Fibroblast of gingiva (primary cell): ENCODE data around the gene MCC.

Source experiments
- DNase-seq: peaks from one replicate; pipeline ENCODE4 v3.0.0-alpha.2; 2011; ENCODE audit warnings: low read depth

MCC gene

DNA sequence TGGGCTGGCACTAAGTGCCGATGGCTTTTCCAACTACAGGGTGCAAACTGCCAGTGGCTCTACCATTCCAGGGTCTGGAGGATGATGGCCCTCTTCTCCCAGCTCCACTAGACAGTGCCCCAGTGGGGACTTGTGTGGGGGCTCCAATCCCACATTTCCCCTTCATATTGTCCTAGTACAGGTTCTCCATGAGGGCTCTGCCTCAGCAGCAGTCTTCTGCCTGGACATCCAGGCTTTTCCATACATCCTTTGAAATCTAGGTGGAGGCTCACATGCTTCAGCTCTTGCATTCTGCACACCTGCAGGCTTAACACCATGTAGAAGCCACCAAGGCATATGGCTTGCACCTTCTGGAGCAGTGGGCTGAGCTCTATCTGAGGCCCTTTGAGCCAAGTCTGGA is 123.8 kb downstream of the MCC start:
- no peak for DNase-seq

DNA sequence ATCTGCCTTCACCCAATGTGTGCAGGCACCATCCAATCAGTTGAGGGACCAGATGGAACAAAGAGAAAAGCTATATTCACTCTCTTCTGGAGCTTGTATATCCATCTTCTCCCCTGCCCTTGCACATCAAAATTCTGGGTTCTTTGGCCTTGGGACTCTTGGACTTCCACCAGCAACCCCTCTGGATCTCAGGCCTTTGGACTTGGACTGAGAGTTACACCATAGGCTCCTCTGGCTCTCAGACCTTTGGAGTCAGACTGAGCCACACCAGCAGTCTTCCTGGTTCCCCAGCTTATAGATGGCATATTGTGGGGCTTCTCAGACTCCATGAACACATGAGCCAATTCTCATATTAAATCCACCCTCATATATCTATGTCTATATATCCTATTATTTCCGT is 126.6 kb downstream of the MCC start:
- DNase-seq: no peak

DNA sequence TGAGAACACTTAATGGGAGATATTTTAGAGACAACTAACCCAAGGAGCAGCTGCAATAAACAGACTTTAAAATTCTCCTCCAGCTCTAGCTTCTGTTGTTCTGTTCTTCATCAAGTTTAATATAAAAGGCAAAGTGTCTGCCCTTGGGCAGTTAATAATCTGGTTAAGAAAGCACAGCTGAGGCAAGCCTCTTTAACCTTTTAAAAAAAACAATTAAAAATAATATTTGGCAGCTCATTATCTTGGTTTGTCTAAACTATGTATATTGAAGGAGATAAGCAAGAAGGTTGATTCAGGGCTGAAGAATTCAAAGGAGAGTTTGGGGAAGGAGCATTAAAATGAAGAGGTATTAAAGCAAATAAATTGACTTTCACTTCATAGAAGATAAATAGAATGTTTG is 128.8 kb downstream of the MCC start:
- DNase-seq: no peak

DNA sequence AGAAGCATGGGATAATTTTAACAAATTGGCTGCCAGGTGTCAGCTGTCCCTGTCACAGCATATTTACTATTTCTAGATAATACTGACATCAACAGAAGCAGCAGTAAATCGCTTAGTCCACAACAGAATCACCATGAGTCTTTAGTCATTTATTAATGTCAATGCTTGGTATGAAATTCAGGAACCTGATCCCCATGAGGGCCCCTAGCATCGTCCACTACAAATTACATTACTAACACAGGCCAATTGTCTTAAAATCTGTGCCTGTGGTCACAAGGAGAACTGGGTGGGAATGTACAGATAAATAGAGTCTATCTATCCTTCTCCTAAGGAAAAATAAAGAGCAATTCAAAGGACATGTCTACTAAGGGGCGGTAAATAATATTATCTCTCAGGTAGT is 129.6 kb downstream of the MCC start:
- DNase-seq: no peak

DNA sequence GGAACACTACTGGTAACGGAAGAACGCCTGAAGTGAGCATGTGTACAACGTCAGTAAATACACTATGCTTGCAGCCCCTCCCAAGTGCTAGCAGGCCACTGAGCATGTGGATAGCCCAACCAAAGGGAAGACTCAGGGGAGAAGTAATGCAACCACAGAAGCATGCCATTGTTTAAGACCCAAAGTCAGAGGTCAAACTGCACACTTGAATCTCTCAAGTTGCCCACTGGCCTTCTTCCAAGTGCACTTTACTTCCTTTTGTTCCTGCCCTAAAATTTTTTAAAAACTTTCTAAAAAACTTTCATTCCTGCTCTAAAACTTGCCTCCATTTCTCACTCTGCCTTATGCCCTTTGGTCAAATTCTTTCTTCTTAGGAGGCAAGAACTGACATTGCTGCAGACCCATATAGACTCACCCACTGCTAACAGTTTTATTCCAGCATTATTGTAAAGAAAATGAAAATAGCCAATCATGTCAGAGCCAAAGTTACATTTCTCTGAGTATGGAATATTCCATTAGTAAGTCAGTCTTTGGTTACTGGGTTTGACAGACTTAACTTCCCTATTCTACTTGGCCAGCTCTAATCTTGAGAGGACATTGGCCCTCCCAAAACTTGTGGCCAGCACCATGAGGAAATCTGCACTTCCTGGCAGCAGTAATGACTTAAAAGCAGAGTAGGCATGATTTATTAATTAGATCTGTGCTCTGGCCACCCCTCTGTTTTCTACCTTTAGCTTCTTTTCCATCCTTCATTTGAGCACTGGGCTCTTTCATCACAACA is 130.4 kb downstream of the MCC start:
- no peak for DNase-seq

DNA sequence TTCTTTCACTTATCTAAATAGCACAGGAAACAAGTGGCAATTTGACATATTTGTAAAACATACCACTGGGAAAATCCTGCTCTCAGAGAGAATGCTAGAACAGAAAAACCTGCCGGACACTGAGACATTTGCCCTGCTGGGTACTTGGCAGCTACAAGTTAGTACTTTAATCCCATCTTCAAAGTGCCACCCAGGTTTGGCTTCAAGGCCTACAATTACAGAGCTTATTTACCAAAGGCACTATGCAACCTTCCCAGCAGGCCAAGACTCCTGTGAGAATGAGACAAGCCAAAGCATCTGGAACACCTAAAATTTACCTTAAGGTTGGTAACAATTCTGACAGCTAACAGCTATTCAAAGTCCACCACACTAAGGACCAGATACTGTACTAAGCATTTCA is 131.8 kb downstream of the MCC start:
- DNase-seq: no peak

DNA sequence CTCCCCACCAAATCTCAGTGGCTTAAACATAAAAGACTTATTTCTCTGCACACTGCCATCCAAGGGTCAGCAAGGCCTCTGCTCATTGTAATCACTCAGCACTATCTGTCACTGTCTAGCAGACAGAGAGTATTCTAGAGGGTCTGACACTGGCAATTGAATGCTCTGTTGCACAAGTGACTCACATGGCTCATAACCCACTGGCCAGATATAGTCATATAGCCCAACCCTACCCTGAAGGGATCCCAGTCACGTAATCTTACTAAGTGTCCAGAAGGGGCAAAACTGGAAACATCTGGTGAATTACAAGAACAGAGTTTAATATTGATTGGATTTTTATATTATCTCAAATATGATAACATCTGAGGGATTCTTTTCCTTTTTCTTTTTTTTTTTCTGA is 134.2 kb downstream of the MCC start:
- no peak for DNase-seq

DNA sequence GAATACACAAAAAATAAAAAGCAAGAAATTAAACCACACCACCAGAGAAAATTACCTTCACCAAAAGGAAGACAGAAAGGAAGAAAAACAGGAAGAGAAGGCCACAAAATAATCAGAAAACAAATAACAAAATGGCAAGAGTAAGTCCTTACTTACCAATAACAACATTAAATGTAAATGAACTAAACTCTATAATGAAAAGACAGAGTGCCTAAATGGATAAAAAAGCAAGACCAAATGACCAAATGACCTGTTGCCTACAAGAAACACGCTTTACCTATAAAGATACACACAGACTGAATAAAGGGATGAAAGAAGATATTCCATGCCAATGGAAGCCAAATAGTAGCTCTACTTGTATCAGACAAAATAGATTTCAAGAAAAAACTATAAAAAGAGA is 140.7 kb downstream of the MCC start:
- DNase-seq: no peak

DNA sequence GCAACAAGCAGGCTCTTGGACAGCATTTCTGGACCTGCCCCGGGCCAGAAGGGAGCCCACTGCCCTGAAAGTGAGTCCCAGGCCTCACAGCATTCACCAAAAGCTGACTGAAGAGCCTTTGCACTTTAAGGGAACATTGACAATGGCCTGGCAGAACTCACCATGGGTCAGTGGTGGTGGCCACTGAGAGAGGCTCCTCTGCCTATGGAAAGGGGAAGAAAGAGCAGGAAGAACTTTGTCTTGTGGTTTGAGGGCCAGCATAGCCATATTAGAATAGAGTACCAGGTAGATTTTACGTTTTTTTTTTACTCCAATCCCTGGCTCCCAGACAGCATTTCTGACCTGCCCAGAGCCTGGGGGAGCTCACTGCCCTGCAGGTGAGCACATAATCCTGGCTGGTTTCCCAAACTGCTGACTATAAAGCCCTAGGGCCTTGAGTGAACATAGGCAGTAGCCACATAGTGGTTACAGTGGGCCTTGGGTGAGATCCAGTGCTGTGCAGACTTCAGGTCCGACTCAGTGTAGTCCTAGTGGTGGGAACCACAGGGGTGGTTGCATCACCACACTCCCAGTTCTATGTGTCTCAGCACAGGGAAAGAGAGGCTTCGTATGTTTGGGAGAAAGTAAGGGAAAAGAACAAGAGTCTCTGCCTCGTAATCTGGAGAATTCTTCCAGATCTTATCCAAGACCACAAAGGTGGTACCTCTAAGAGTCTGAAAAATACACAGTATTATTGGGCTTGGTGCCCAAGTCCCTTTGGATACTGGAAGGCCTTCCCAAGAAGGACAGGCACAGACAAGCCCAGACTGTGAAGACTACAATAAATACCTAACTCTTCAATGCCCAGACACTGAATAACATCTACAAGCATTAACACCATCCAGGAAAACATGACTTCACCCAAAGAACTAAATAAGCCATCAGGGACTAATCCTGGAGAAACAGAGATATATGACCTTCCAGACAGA is 143.0 kb downstream of the MCC start:
- DNase-seq: no peak

DNA sequence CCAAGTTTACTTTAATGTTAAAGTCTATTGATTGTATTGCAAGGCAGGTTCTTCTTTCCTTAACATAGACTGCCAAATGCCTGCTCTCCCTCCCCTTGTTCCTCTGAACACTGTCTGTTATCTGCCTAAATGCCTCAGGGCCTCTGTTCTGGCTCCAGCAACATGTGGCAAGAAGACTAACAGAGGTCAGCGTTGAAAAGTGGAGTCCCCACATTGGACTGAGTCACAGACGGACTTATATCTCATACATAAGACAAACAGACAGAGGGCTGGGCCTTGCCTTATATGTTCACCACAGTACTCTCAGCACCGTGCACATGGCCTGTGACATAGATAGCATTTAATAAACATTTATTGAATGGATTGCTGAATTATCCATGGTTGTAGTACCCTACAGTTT is 144.9 kb downstream of the MCC start:
- no peak for DNase-seq

DNA sequence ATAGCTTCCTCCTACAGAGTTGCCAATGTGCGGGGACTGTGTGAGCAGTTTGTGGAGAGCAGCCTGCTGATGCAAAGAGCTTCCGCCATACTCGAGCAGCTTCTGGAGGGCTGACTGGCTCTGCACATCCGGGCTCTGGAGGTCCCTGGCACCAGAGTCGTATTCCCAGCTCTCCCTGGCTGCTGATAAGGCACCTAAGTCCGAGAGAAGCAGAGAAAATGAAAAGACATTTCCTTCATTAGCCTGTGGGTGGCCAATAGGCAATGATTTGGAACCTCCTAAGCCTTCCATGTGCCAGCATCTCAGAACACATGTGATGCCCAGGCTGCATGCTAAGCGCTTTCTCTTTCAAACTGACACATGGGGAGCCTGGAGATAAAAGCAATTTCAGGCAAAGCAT is 147.7 kb downstream of the MCC start:
- no peak for DNase-seq

DNA sequence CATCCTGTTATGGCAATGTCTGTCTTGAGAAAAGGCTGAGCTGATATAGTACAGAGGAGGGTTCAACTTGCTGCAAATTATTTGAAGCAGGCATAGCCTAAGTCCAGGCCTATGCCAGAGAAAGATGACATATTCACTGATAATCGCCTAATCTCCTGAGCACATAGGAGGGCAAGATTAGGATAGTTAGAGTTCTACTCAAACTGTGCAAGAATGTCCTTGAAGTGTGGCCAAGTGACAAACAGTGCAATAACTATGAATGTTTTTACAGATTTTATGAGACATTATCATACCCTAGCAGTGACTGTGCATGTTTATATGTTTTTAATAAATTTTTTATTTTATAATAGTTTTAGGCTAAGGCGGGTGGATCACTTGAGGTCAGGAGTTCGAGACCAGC is 149.6 kb downstream of the MCC start:
- peak; percentile 58 for DNase-seq

DNA sequence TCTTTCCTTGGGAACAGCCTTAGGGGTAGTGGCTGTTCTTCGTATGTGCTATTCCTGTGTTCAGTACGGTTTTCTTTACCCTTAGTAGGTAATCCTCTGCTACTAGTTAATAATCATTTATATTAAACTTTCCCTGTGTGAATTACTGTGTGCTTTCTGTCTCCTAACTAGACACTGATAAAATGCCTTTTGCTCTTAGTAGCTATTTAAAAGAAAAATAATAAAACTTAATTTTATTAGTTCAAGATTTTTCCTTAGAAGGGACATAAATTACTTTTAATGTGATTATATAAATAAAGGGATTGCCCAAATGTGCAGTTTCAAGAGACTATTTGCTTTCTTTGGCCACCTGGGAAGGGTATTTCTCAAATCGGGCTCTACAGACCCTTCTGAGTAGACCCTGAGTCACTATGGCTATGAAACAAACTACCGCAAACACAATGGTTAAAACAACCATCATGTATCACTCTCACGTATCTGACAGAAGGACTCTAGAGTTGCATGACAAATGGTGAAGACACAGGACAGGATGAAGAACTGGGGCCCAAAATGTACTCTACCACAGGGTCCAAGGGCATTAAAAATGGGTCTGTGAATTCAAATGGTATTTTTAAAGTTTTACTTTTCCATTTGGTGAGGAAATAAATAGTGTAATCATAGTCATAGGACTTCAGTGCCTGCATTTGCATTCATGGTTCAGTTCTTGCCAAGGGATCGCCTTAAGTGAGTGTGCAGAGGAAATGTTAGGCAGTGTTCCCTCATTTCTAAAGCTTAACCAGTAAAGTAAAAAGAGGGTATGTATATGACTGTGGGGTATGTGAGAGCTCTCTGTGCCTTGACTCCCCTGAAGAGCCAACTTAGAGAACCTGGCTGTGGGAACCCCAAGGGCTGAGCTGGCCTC is 150.5 kb downstream of the MCC start:
- DNase-seq: peak; percentile 44

DNA sequence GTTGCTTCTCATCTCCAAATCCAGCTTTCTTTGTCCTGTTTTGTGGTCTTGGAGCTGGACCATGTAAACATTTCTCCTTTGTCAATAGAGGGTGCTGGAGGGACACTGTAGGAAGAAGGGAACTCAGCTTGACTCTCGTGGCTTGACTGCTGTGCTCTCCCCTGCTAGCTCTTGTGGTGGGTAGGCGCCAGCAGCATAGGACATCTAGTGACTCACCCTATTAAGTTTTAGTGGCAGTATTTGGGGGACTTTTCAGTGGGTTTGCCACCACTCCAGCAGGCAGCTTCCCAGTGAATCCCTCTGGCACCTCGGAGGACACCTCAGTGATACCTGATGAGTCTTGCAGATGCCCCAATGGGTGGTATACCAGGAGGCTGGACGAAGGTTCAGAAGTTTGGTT is 151.3 kb downstream of the MCC start:
- peak; percentile 55 for DNase-seq

DNA sequence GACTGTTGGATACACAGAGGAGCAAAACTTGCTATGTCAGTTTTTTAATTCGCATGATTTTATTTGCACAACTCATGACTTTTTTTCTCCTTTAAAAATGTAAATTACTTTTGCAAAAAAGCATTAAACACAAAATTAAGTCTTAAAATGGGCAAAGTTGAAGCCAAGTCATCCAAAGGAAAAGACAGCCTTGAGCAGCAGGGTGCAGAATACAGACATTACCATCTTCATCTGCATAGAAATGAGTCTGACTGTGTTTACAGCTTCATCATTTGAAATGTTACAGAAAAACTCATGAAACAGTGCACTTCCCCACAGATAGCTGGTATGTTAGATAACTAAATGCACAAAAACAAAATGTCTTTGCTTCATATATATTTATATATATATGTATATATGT is 154.8 kb downstream of the MCC start:
- DNase-seq: no peak

DNA sequence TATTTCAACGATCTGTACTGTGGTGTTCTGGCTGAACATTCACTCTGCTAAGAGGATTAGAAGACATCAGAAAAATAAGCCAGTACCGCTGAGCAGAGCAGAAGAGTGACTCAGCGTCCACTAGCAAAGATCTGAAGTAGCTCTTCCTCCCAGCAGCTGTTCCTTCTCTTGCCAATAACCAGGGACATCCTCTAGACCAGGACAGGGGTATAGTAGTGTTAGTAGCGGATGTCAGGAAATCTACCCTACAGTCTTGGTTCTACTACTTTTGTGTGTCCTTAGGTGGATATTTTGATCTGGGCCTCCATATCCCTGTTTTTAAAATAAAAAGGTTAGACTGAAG is 157.1 kb downstream of the MCC start:
- DNase-seq: peak; percentile 76

DNA sequence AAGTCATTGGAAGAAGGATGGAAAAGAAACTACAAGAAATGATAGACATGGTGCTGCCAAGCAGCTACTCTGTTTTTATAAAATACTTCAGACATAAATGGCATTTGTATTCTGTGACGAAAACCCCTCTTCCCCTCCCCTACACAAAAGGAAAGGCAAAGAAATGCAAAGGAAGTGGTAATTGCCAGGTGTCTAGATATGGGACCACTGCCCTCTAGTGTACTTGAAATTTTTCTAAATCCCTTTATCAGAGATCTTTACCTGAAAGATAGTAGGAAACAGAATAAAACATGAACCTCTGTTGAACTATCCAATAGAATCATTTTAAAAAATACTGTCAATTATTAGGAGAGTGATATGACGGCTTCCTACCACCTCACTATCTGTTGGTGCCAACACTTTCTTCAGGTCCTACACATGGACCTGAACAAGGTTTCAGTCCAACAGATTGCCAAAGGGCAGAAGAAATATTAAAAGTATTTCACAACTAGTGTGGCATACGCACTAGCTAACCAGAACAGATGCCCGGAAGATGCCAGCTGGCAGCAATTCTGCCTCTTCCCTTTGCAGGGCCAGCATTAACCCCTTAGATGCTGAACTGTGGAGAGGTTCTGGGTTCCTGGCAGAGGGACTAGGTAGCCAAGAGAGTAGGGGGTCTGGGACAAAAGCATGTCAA is 157.6 kb downstream of the MCC start:
- peak; percentile 87 for DNase-seq

DNA sequence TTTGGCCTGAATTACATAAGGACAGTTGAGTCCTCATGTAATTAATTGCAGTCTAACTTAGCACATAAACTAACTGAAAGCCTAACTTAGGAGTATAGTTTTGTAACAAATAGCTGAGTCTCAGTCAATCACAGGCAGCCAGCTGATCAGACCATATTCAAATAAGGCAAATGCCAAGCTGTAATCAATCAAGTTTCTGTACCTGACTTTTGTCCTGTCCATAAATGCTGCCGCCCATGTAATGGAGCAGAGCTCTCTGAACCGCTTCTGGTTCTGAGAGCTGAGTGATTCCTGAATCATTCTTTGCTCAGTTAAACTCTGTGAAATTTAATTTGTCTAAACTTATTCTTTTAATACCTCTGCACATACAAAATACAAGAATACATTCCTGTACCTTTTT is 158.3 kb downstream of the MCC start:
- no peak for DNase-seq

DNA sequence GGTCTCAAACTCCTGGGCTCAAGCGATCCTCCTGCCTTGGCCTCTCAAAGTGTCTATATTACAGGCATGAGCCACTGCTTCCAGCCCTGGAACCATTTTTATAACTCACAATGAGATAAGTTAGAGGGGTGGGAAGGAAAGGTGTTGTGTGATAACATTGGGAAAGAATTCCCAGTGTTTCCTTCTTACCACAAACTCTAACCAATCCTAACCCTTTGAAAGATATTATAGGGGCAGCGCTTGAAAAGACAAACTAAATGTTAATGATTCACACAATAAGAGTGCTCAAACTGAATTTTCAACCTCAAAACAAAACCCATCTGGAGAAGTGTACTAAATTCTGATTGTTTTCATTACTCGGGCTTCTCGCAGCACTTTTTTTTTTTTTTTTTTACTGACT is 163.2 kb downstream of the MCC start:
- no peak for DNase-seq

DNA sequence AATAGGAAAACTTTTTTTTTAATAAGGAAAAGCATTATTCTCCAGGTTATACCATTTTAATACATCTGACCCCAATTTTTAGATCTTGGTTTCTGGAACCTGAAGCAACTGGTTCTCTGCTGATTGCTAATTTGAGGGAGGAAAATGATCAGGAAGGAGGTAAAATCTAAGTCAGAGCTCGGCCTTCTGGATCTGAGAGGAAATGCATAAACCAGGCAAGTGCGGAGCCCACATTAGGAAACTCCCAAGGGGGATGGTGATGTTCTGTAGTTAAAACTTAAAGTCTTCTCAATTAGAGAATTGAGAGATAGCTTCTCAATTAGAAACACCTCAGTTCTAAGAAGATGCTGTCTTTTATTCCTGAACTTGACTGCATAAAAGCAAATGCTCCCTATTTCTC is 167.0 kb downstream of the MCC start:
- no peak for DNase-seq

DNA sequence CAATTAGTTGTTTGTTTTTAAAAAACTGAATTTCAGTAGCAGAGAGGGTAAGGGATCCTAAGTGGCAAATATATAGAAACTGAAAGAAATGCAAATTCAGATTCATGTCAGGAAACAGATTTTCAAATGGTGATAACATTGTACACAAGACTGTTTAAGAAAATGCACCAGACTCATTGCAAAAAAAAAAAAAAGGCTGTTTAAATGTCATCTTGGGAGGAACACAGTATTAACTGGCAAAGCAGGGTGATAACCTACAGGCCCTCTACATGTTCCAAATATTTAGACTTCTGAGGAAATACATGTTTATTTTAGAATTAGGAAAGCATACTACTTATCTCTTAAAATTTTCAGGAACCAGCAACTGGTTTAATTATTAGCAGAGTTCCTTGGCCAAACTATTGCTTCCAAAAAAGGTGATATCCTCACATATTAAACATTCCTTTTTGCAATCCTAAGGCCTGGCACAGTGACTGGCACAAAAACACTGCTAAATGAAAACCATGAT is 167.9 kb downstream of the MCC start:
- DNase-seq: no peak
